ENCODE data around the gene EXOC4.

EXOC4 gene

DNA sequence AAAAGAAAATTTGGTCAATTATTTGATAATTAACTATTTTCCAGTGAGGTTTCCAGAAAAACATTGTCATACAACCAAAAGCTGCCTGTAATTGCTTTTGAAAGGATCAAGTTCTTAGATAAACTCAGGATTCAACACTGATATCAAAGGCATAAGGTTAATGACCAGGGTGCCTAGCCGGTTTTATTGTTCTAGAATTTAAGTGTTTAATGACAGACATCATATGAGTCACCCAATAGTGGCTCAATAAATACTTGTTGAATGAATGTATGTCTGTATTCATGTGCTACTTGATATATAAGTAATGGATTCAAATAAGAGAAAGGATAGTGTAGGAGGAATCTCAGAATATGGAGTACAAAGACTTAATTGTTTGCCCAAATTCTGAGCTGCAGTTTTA lies 678.2 kb downstream of the EXOC4 start (continued):
- TF ChIP-seq TSHZ1 (tag by site-specific recombination; IDR thresholded peaks at IDR 0.05; ENCODE audit: borderline replicate concordance): peak; percentile 52; the same call in 1 of the 2 replicates
- TF ChIP-seq, protein P1, sequence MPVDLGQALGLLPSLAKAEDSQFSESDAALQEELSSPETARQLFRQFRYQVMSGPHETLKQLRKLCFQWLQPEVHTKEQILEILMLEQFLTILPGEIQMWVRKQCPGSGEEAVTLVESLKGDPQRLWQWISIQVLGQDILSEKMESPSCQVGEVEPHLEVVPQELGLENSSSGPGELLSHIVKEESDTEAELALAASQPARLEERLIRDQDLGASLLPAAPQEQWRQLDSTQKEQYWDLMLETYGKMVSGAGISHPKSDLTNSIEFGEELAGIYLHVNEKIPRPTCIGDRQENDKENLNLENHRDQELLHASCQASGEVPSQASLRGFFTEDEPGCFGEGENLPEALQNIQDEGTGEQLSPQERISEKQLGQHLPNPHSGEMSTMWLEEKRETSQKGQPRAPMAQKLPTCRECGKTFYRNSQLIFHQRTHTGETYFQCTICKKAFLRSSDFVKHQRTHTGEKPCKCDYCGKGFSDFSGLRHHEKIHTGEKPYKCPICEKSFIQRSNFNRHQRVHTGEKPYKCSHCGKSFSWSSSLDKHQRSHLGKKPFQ (tag by site-specific recombination; IDR thresholded peaks at IDR 0.05): 0 out of 2 replicates have a peak, but pooled peaks have one; percentile 18

GRCh38 chr7:133932591-133932990 lies 679.7 kb downstream of the EXOC4 start:
- Histone ChIP-seq H3K36me3 (ENCODE audit: control insufficient read depth in 2 of 2, insufficient read depth in 1 of 2, low read length in 2 of 2) (no peaks in the 10 kb centered on the region), H3K4me3 (ENCODE audit: low read depth, low read length) (no peak overlapping the region), H3K27ac (ENCODE audit: extremely low read depth, low read depth, low read length) (no peak overlapping the region), H3K9me3 (ENCODE audit: control insufficient read depth, insufficient read depth, low read depth, low read length) (no peaks in the 10 kb centered on the region), H3K4me1 (ENCODE audit: control insufficient read depth, insufficient read depth, low read length) (peaks cover 34% of the 10 kb centered on the region)
- TF ChIP-seq, protein P2, sequence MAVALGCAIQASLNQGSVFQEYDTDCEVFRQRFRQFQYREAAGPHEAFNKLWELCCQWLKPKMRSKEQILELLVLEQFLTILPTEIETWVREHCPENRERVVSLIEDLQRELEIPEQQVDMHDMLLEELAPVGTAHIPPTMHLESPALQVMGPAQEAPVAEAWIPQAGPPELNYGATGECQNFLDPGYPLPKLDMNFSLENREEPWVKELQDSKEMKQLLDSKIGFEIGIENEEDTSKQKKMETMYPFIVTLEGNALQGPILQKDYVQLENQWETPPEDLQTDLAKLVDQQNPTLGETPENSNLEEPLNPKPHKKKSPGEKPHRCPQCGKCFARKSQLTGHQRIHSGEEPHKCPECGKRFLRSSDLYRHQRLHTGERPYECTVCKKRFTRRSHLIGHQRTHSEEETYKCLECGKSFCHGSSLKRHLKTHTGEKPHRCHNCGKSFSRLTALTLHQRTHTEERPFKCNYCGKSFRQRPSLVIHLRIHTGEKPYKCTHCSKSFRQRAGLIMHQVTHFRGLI (tag by site-specific recombination; IDR thresholded peaks at IDR 0.05): no peak
- no peak for TF ChIP-seq ZNF843 (tag by site-specific recombination; IDR thresholded peaks at IDR 0.05)
- ChIA-PET POLR2A (no interaction called here), CTCF (no interaction called here)

- POLR2A ChIA-PET: interaction anchor here (0.5 kb wide), 1 partner anchor 9 kb away, joined by 3 read pairs; no protein-coding TSS in a partner anchor
- Histone ChIP-seq H3K9me3 (ENCODE audit: control insufficient read depth, insufficient read depth, low read depth, low read length) (no peaks in the 10 kb centered on the region), H3K4me3 (ENCODE audit: low read depth, low read length) (no peak overlapping the region), H3K27ac (ENCODE audit: extremely low read depth, low read depth, low read length) (peak overlapping the region; percentile 32), H3K4me1 (ENCODE audit: control insufficient read depth, insufficient read depth, low read length) (peaks cover 34% of the 10 kb centered on the region), H3K36me3 (ENCODE audit: control insufficient read depth in 2 of 2, insufficient read depth in 1 of 2, low read length in 2 of 2) (no peaks in the 10 kb centered on the region)
- CTCF ChIA-PET: no interaction called here
- TF ChIP-seq ZNF610 (tag by site-specific recombination; IDR thresholded peaks at IDR 0.05; ENCODE audit: borderline replicate concordance) (no peak), INSM2 (tag by site-specific recombination; IDR thresholded peaks at IDR 0.05) (peak; percentile 92; the same call in 1 of the 2 replicates), PRDM4 (tag by site-specific recombination; IDR thresholded peaks at IDR 0.05) (peak; percentile 35), SCRT2 (tag by site-specific recombination; IDR thresholded peaks at IDR 0.05) (no peak), ZNF24 (tag by site-specific recombination; IDR thresholded peaks at IDR 0.05) (0 out of 2 replicates have a peak, but pooled peaks have one; percentile 58), ZNF629 (tag by site-specific recombination; IDR thresholded peaks at IDR 0.05) (peak; percentile 85), ZNF768 (tag by site-specific recombination; IDR thresholded peaks at IDR 0.05) (no peak), ZBTB49 (tag by site-specific recombination; IDR thresholded peaks at IDR 0.05; ENCODE audit: low read depth) (no peak), BCL11A (tag by site-specific recombination; IDR thresholded peaks at IDR 0.05; ENCODE audit: low read depth) (peak; percentile 70; the same call in 1 of the 2 replicates), HOXC10 (CRISPR knock-in tag; IDR thresholded peaks at IDR 0.05) (no peak), ZEB2 (tag by site-specific recombination; IDR thresholded peaks at IDR 0.05) (peak; percentile 63)
- TF ChIP-seq, protein P3, sequence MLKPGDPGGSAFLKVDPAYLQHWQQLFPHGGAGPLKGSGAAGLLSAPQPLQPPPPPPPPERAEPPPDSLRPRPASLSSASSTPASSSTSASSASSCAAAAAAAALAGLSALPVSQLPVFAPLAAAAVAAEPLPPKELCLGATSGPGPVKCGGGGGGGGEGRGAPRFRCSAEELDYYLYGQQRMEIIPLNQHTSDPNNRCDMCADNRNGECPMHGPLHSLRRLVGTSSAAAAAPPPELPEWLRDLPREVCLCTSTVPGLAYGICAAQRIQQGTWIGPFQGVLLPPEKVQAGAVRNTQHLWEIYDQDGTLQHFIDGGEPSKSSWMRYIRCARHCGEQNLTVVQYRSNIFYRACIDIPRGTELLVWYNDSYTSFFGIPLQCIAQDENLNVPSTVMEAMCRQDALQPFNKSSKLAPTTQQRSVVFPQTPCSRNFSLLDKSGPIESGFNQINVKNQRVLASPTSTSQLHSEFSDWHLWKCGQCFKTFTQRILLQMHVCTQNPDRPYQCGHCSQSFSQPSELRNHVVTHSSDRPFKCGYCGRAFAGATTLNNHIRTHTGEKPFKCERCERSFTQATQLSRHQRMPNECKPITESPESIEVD (tag by site-specific recombination; IDR thresholded peaks at IDR 0.05): peak; percentile 94
Measured at GRCh38 chr7:133934262-133934976, 681.5 kb downstream of the EXOC4 start.
